Endothelial cell of umbilical vein (primary cell): ENCODE measurements around the gene IL22RA2. TPM values are rescaled to one million over a fixed set of nuclear protein-coding genes. Genes with fewer than 3 reads are reported as not detected.

Experiments
- BruUV-seq: library from RNA; stranded (reverse); fragments of 400-500 nt; replicated peaks from 2 replicates; lab custom pipeline; 2021; lab: Mats Ljungman, UMichigan
- CTCF ChIA-PET: fragments of 300-600, 350-600 bp; sonication (Branson Sonifier 250); formaldehyde crosslinking; loops from one replicate; lab custom pipeline; 2021; ENCODE audit warnings: antibody characterized with exemption, inconsistent platforms; lab: Charles Lee
- POLR2A ChIA-PET: fragments of 300-600, 350-600 bp; sonication (Branson Sonifier 250); formaldehyde crosslinking; loops from one replicate; lab custom pipeline; 2021; ENCODE audit warnings: antibody characterized with exemption, inconsistent platforms; lab: Charles Lee
- DNase-seq: peaks from one replicate; pipeline ENCODE4 v3.0.0-alpha.2; 2011; ENCODE audit warnings: low read depth, low spot score
- FAIRE-seq: peaks from 2 replicates; lab custom pipeline; 2011; peaks lifted over from hg19 to GRCh38; lab: Jason Lieb, UNC
- H2AFZ ChIP-seq: 2 replicates; pipeline ENCODE4 v1.6.0; 2012; ENCODE audit warnings: low read depth, low read length, control low read depth, inconsistent platforms
- H3K27ac ChIP-seq: 2 replicates; pipeline ENCODE4 v1.5.1; 2011; ENCODE audit warnings: low read depth, mild to moderate bottlenecking, control low read depth, low read length, moderate library complexity; ENCODE audit not compliant: insufficient read depth
- H3K27me3 ChIP-seq, 2 experiments: 2 replicates each; pipeline versions ENCODE4 v1.6.0 to v1.6.1; 2011; ENCODE audit warnings: low read length in 2 of 2, mixed read lengths in 1 of 2; ENCODE audit not compliant: control insufficient read depth in 2 of 2, insufficient read depth in 2 of 2
- H3K36me3 ChIP-seq, 2 experiments: 2 replicates in 1 of 2; 3 replicates in 1 of 2; pipeline ENCODE4 v1.5.1; 2011; ENCODE audit warnings: low read length in 2 of 2, mild to moderate bottlenecking in 1 of 2, moderate library complexity in 1 of 2; ENCODE audit not compliant: control insufficient read depth in 2 of 2, insufficient read depth in 2 of 2; ENCODE audit errors: extremely low read depth in 1 of 2
- H3K4me1 ChIP-seq: 3 replicates; pipeline ENCODE4 v1.5.1; 2011; ENCODE audit warnings: mild to moderate bottlenecking, low read length; ENCODE audit not compliant: control insufficient read depth, insufficient read depth; ENCODE audit errors: extremely low read depth
- H3K4me2 ChIP-seq: 2 replicates; pipeline ENCODE4 v1.6.1; 2011; ENCODE audit warnings: low read length, control low read depth, mixed read lengths; ENCODE audit not compliant: insufficient read depth
- H3K4me3 ChIP-seq, 3 experiments: fragments of 200-600 bp in 1 of 3; sonication (generic), shearing (Covaris generic) in 1 of 3; replicated peaks in 1 of 3; 2 replicates each; pipeline ENCODE4 v1.5.1; 2011 to 2016; ENCODE audit warnings: control low read depth in 3 of 3, low read length in 3 of 3, mild to moderate bottlenecking in 2 of 3, inconsistent platforms in 1 of 3, low read depth in 1 of 3, moderate library complexity in 1 of 3; ENCODE audit not compliant: insufficient read depth in 1 of 3
- H3K79me2 ChIP-seq: 2 replicates; pipeline ENCODE4 v1.6.0; 2012; ENCODE audit warnings: low read length, inconsistent platforms; ENCODE audit not compliant: control insufficient read depth, insufficient read depth
- H3K9ac ChIP-seq: replicated peaks from 2 replicates; pipeline ENCODE3; 2011; ENCODE audit warnings: low read length, control low read depth; ENCODE audit not compliant: insufficient read depth; ENCODE audit errors: extremely low read depth
- H3K9me1 ChIP-seq: replicated peaks from 3 replicates; pipeline ENCODE4 v1.6.0; 2011; ENCODE audit warnings: mild to moderate bottlenecking, low read length; ENCODE audit not compliant: control insufficient read depth, insufficient read depth; ENCODE audit errors: extremely low read depth
- H3K9me3 ChIP-seq: replicated peaks from 2 replicates; pipeline ENCODE4 v1.5.1; 2012; ENCODE audit warnings: low read length, inconsistent platforms; ENCODE audit not compliant: control insufficient read depth, insufficient read depth
- H4K20me1 ChIP-seq: replicated peaks from 2 replicates; pipeline ENCODE3; 2011; ENCODE audit warnings: mild to moderate bottlenecking, low read length; ENCODE audit not compliant: control insufficient read depth, insufficient read depth; ENCODE audit errors: extremely low read depth
- CTCF ChIP-seq, 2 donors: IDR thresholded peaks; 1 replicate in 1 of 2; 2 replicates in 1 of 2; pipeline ENCODE4 v1.5.1; 2011; ENCODE audit warnings: low read length in 2 of 2, mild to moderate bottlenecking in 2 of 2, moderate library complexity in 2 of 2, control low read depth in 1 of 2, inconsistent platforms in 1 of 2, low read depth in 1 of 2; ENCODE audit not compliant: insufficient read depth in 1 of 2; ENCODE audit errors: extremely low read depth in 1 of 2
- EZH2 ChIP-seq: IDR thresholded peaks from 2 replicates; pipeline ENCODE4 v1.6.1; 2012; ENCODE audit warnings: borderline replicate concordance, low read depth, mild to moderate bottlenecking, moderate library complexity, low read length, inconsistent platforms; ENCODE audit not compliant: severe bottlenecking
- FOS ChIP-seq: IDR thresholded peaks from 2 replicates; pipeline ENCODE4 v1.6.1; 2011; ENCODE audit warnings: mild to moderate bottlenecking, low read length, moderate library complexity, borderline replicate concordance; ENCODE audit not compliant: insufficient read depth
- MYC ChIP-seq: IDR thresholded peaks from one replicate; pipeline ENCODE4 v1.6.1; 2011; ENCODE audit warnings: mild to moderate bottlenecking, low read depth, low read length
- POLR2A ChIP-seq: IDR thresholded peaks from 2 replicates; pipeline ENCODE4 v1.6.1; 2012; ENCODE audit warnings: low read depth, mild to moderate bottlenecking, control low read depth, low read length
- dilution Hi-C: fragments of 300-500 bp; cut with MboI; formaldehyde crosslinking; loops from one replicate; pipeline ENCODE4 v1.15.0; 2019; ENCODE audit warnings: low sequenced_read_pairs; ENCODE audit not compliant: extremely low pct_ligation_motif_present
- intact Hi-C: fragments of 100-400 bp; cut with micrococcal nuclease; formaldehyde crosslinking; loops from one replicate; pipeline ENCODE4 v1.10.0; 2022
- polyA plus RNA-seq, 4 experiments: library from polyadenylated mRNA; depleted of rRNA in 3 of 4; stranded (reverse) in 3 of 4; unstranded in 1 of 4; fragments of >200 nt; gene quantifications; 2 replicates each; pipeline versions ENCODE4 v1.2.1 to v1.2.3, GENCODE V29; 2011 to 2012; ENCODE audit warnings: missing spikeins in 1 of 4
- total RNA-seq: library from RNA; stranded (reverse); gene quantifications from 2 replicates; pipeline ENCODE4 v1.2.3, GENCODE V29; 2021

IL22RA2 gene
- total and polyA plus RNA-seq, 2 donors (not counting 3 experiments of a cell fraction or from before 2014, with no cell fraction given): not detected

- DNase-seq: no peak
- no peak for FAIRE-seq
These were observed 52.7 kb downstream of the IL22RA2 start for GRCh38 chr6:137120748-137121147.

More at GRCh38 chr6:137120748-137121147, 52.7 kb downstream of the IL22RA2 start:
- Histone ChIP-seq H2AFZ (no peak overlapping the region), H3K27me3 (no peaks in the 10 kb centered on the region), H4K20me1 (no peaks in the 10 kb centered on the region), H3K79me2 (no peaks in the 10 kb centered on the region), H3K27ac (no peak overlapping the region), H3K9ac (no peak overlapping the region), H3K36me3 (no peaks in the 10 kb centered on the region), H3K4me3 (no peak overlapping the region), H3K4me2 (no peak overlapping the region), H3K9me1 (no peaks in the 10 kb centered on the region), H3K9me3 (no peaks in the 10 kb centered on the region), H3K4me1 (no peaks in the 10 kb centered on the region)
- ChIA-PET POLR2A (no interaction called here), CTCF (interaction anchor here (1.0 kb wide), 1 partner anchor 194 kb away, joined by 3 read pairs; no protein-coding TSS in a partner anchor)
- dilution Hi-C loops (no loop called here), intact Hi-C loops (no loop called here)
- no TSS peak for BruUV-seq
- no peak for TF ChIP-seq POLR2A
- TF ChIP-seq CTCF (IDR thresholded peaks at IDR 0.05; ENCODE audit: extremely low read depth in 1 of 2, insufficient read depth in 1 of 2, low read depth in 1 of 2, low read length in 2 of 2): no peak
- no peak for TF ChIP-seq FOS
- TF ChIP-seq EZH2: no peak
- TF ChIP-seq MYC: no peak
